ENCODE results near the gene METRNL.

- TF ChIP-seq CTCF (IDR thresholded peaks at IDR 0.05; ENCODE audit: low read length) (no peak), EZH2 (IDR thresholded peaks at IDR 0.05; ENCODE audit: borderline replicate concordance, low read length) (no peak)
Observed at GRCh38 chr17:83126275-83126811, 46.9 kb downstream of the METRNL start.

Data from OCI-LY1 (cell line).